HCT116 (cell line): ENCODE data around the gene ARMC2. TPM values are rescaled to one million over a fixed set of nuclear protein-coding genes. Genes with fewer than 3 reads are reported as not detected.

ENCODE experiments used
- ATAC-seq: fragments of 200-7000 bp; cut with Tn5 transposase; 2 replicates; pipeline ENCODE4 v1.9.1; 2020; ENCODE audit warnings: mild to moderate bottlenecking, moderate library complexity
- BruUV-seq: library from RNA; stranded (reverse); fragments of 400-500 nt; replicated peaks from 2 replicates; lab custom pipeline; 2021; lab: Mats Ljungman, UMichigan
- CTCF ChIA-PET: fragments of 300-600 bp; sonication (Branson Sonifier 250); formaldehyde crosslinking; loops from one replicate; lab custom pipeline; 2021; ENCODE audit warnings: antibody characterized with exemption; lab: Charles Lee
- POLR2A ChIA-PET: fragments of 300-600, 350-600 bp; sonication (Branson Sonifier 250); formaldehyde crosslinking; loops from one replicate; lab custom pipeline; 2021; ENCODE audit warnings: antibody characterized with exemption; lab: Charles Lee
- RAD21 ChIA-PET, 2 experiments: fragments of 300-600 bp; sonication (Branson Sonifier 250); formaldehyde crosslinking; loops; one replicate each; lab custom pipeline; 2023; ENCODE audit warnings: low total read pairs in 2 of 2; ENCODE audit not compliant: uncharacterized antibody in 2 of 2, unreplicated experiment in 2 of 2, low non-redundant PET in 1 of 2; lab: Charles Lee
- DNase-seq: peaks from one replicate; pipeline ENCODE4 v3.0.0-alpha.2; 2010; ENCODE audit warnings: low read depth, low spot score
- H2AFZ ChIP-seq: fragments of 200-600 bp; shearing (Covaris generic), sonication (generic); 2 replicates; pipeline ENCODE4 v1.6.1; 2017; ENCODE audit warnings: low read depth, mixed run types, mixed read lengths, antibody characterized with exemption, low read length; ENCODE audit not compliant: poor library complexity, severe bottlenecking
- H3K27ac ChIP-seq: 2 replicates; pipeline ENCODE4 v1.5.1; 2012; ENCODE audit warnings: low read depth, low read length
- H3K27me3 ChIP-seq: fragments of 200-600 bp; sonication (generic); 2 replicates; pipeline ENCODE4 v1.6.1; 2016; ENCODE audit warnings: mixed run types, low read length, mixed read lengths; ENCODE audit not compliant: insufficient read depth
- H3K36me3 ChIP-seq, 2 experiments: fragments of 200-500 bp in 1 of 2; fragments of 200-600 bp in 1 of 2; sonication (Bioruptor generic) in 1 of 2; sonication (generic) in 1 of 2; 2 replicates each; pipeline versions ENCODE4 v1.5.1 to v1.6.1; 2014 to 2016; ENCODE audit warnings: low read length in 2 of 2, inconsistent platforms in 1 of 2, mixed read lengths in 1 of 2, mixed run types in 1 of 2; ENCODE audit not compliant: insufficient read depth in 2 of 2, control insufficient read depth in 1 of 2
- H3K4me1 ChIP-seq, 2 experiments: fragments of 200-600 bp in 1 of 2; sonication (generic) in 1 of 2; 2 replicates each; pipeline versions ENCODE4 v1.5.1 to v1.6.1; 2012 to 2017; ENCODE audit warnings: low read length in 2 of 2, inconsistent platforms in 1 of 2, mild to moderate bottlenecking in 1 of 2, mixed read lengths in 1 of 2, mixed run types in 1 of 2, moderate library complexity in 1 of 2; ENCODE audit not compliant: insufficient read depth in 2 of 2, control insufficient read depth in 1 of 2
- H3K4me2 ChIP-seq: fragments of 200-600 bp; sonication (generic); 2 replicates; pipeline ENCODE4 v1.6.1; 2017; ENCODE audit warnings: mixed run types, low read length, mixed read lengths
- H3K4me3 ChIP-seq, 2 experiments: fragments of 200-600 bp in 1 of 2; sonication (generic) in 1 of 2; replicated peaks in 1 of 2; 2 replicates each; pipeline ENCODE4 v1.5.1; 2011 to 2016; ENCODE audit warnings: low read length in 2 of 2, control low read depth in 1 of 2, low read depth in 1 of 2, mild to moderate bottlenecking in 1 of 2, mixed read lengths in 1 of 2, mixed run types in 1 of 2
- H3K79me2 ChIP-seq: fragments of 200-600 bp; sonication (generic); 2 replicates; pipeline ENCODE4 v1.6.1; 2017; ENCODE audit warnings: mild to moderate bottlenecking, mixed run types, low read length, moderate library complexity, mixed read lengths; ENCODE audit not compliant: insufficient read depth
- H3K9ac ChIP-seq: fragments of 200-600 bp; sonication (generic); 2 replicates; pipeline ENCODE4 v1.6.1; 2016; ENCODE audit warnings: low read length, mixed read lengths
- H3K9me2 ChIP-seq: fragments of 200-600 bp; sonication (generic), shearing (Covaris generic); 2 replicates; pipeline ENCODE4 v1.6.1; 2017; ENCODE audit warnings: mixed run types, mild to moderate bottlenecking, moderate library complexity; ENCODE audit not compliant: insufficient read depth
- H3K9me3 ChIP-seq, 2 experiments: fragments of 200-500 bp in 1 of 2; fragments of 200-600 bp in 1 of 2; sonication (Bioruptor generic) in 1 of 2; sonication (generic) in 1 of 2; 2 replicates each; pipeline ENCODE4 v1.6.1; 2014 to 2017; ENCODE audit warnings: low read length in 2 of 2, mixed read lengths in 2 of 2, inconsistent platforms in 1 of 2, low read depth in 1 of 2, mild to moderate bottlenecking in 1 of 2, mixed run types in 1 of 2, moderate library complexity in 1 of 2; ENCODE audit not compliant: control insufficient read depth in 1 of 2, insufficient read depth in 1 of 2
- H4K20me1 ChIP-seq: fragments of 200-600 bp; sonication (generic), shearing (Covaris generic); 2 replicates; pipeline ENCODE4 v1.6.1; 2017; ENCODE audit warnings: mixed run types, mild to moderate bottlenecking, moderate library complexity; ENCODE audit not compliant: insufficient read depth
- ATF3 ChIP-seq: IDR thresholded peaks from 2 replicates; pipeline ENCODE4 v1.6.1; 2012
- CBX3 ChIP-seq: IDR thresholded peaks from 2 replicates; pipeline ENCODE4 v1.6.1; 2012; ENCODE audit warnings: low read depth
- CEBPB ChIP-seq: IDR thresholded peaks from 2 replicates; pipeline ENCODE4 v1.6.1; 2012; ENCODE audit warnings: low read depth
- CTCF ChIP-seq, 3 experiments: fragments of 200-600 bp in 1 of 3; sonication (generic) in 1 of 3; IDR thresholded peaks in 2 of 3; conservative IDR thresholded peaks in 1 of 3; 2 replicates each; pipeline ENCODE4 v1.5.1; 2012 to 2017; ENCODE audit warnings: low read depth in 2 of 3, low read length in 2 of 3, antibody characterized with exemption in 1 of 3, borderline replicate concordance in 1 of 3, control low read depth in 1 of 3, mild to moderate bottlenecking in 1 of 3, mixed read lengths in 1 of 3, mixed run types in 1 of 3, moderate library complexity in 1 of 3; ENCODE audit not compliant: insufficient read depth in 1 of 3
- EGR1 ChIP-seq: IDR thresholded peaks from 2 replicates; pipeline ENCODE4 v1.6.1; 2012; ENCODE audit warnings: low read depth
- ELF1 ChIP-seq: IDR thresholded peaks from 2 replicates; pipeline ENCODE4 v1.6.1; 2012; ENCODE audit warnings: low read depth, borderline replicate concordance
- EZH2phosphoT487 ChIP-seq: fragments of 200-600 bp; IDR thresholded peaks from 2 replicates; pipeline ENCODE4 v1.6.1; 2018; ENCODE audit warnings: antibody characterized with exemption, borderline replicate concordance
- FOSL1 ChIP-seq: IDR thresholded peaks from 2 replicates; pipeline ENCODE4 v1.6.1; 2012; ENCODE audit warnings: low read depth
- JUND ChIP-seq: IDR thresholded peaks from 2 replicates; pipeline ENCODE4 v1.6.1; 2012
- MAX ChIP-seq: IDR thresholded peaks from 2 replicates; pipeline ENCODE4 v1.6.1; 2012
- RAD21 ChIP-seq: IDR thresholded peaks from 2 replicates; pipeline ENCODE4 v1.6.1; 2012; ENCODE audit warnings: low read depth, mild to moderate bottlenecking
- REST ChIP-seq: IDR thresholded peaks from 2 replicates; pipeline ENCODE4 v1.6.1; 2012; ENCODE audit warnings: low read depth
- SIN3A ChIP-seq: IDR thresholded peaks from 2 replicates; pipeline ENCODE4 v1.6.1; 2012; ENCODE audit warnings: low read depth
- SP1 ChIP-seq: IDR thresholded peaks from 2 replicates; pipeline ENCODE4 v1.6.1; 2012; ENCODE audit warnings: low read depth
- SRF ChIP-seq: IDR thresholded peaks from 2 replicates; pipeline ENCODE4 v1.6.1; 2012; ENCODE audit warnings: low read depth
- YY1 ChIP-seq: IDR thresholded peaks from 2 replicates; pipeline ENCODE4 v1.6.1; 2011; ENCODE audit warnings: low read length, low read depth, moderate library complexity, mild to moderate bottlenecking; ENCODE audit not compliant: insufficient replicate concordance; ENCODE audit errors: extremely low read depth
- ZBTB33 ChIP-seq: IDR thresholded peaks from 2 replicates; pipeline ENCODE4 v1.6.1; 2011; ENCODE audit warnings: mild to moderate bottlenecking, low read length, moderate library complexity; ENCODE audit not compliant: insufficient replicate concordance; ENCODE audit errors: extremely low read depth
- ZFX ChIP-seq: fragments of 450-650 bp; IDR thresholded peaks from 2 replicates; pipeline ENCODE4 v1.6.1; 2017
- intact Hi-C: fragments of 100-400 bp; cut with micrococcal nuclease; formaldehyde crosslinking; loops from 2 replicates; pipeline ENCODE4 v1.10.0; 2022
- total RNA-seq: library from RNA; stranded (reverse); gene quantifications from one replicate; pipeline ENCODE4 v1.2.1, GENCODE V29; 2021; ENCODE audit not compliant: unreplicated experiment

Gene ARMC2
- total RNA-seq, 1 experiment from 2014 or later = 3.6 TPM

GRCh38 chr6:108968325-108969316, 120.4 kb downstream of the ARMC2 start:
- POLR2A ChIA-PET = no interaction called here
- no peak for ATAC-seq

More at GRCh38 chr6:108968325-108969316, 120.4 kb downstream of the ARMC2 start:
- DNase-seq = no peak
- Histone ChIP-seq H2AFZ (no peak overlapping the region), H3K9ac (no peak overlapping the region), H3K36me3 (no peaks in the 10 kb centered on the region), H3K4me1 (peaks cover 5 to 12% of the 10 kb centered on the region in 2 experiments; a peak in 2 of 4 replicates), H3K9me3 (no peaks in the 10 kb centered on the region), H3K27ac (no peak overlapping the region), H3K27me3 (no peaks in the 10 kb centered on the region), H3K4me3 (no peak overlapping the region), H3K4me2 (no peak overlapping the region), H3K79me2 (no peaks in the 10 kb centered on the region), H4K20me1 (no peaks in the 10 kb centered on the region), H3K9me2 (no peaks in the 10 kb centered on the region)
- CTCF ChIA-PET = no interaction called here
- BruUV-seq = no TSS peak
- TF ChIP-seq JUND (no peak), MAX (no peak), EZH2phosphoT487 (no peak), YY1 (no peak), CEBPB (no peak), REST (no peak), SRF (no peak), ELF1 (no peak), CTCF (IDR thresholded peaks at IDR 0.05 in 2 of 3, conservative IDR thresholded peaks at IDR 0.05 in 1 of 3; ENCODE audit: borderline replicate concordance in 1 of 3, insufficient read depth in 1 of 3, low read depth in 2 of 3, low read length in 2 of 3) (no peak), RAD21 (no peak), SP1 (no peak), ZFX (no peak), CBX3 (no peak), ZBTB33 (no peak), ATF3 (no peak), EGR1 (no peak), FOSL1 (no peak), SIN3A (no peak)
- RAD21 ChIA-PET = no interaction called here
- intact Hi-C loops = no loop called here
